Measurements from ENCODE around the gene CD101. TPM values are rescaled to one million over a fixed set of nuclear protein-coding genes. Genes with fewer than 3 reads are reported as not detected.

Gene CD101
- total RNA-seq, 2 experiments from 2014 or later, result not detected

- TF ChIP-seq EZH2phosphoT487 (IDR thresholded peaks at IDR 0.05; ENCODE audit: borderline replicate concordance, low read depth, low read length) (no peak), CTCF (conservative IDR thresholded peaks at IDR 0.05; ENCODE audit: low read length) (no peak)
- Histone ChIP-seq H3K9me3 (ENCODE audit: low read length) (no peaks in the 10 kb centered on the region), H2AFZ (ENCODE audit: low read length) (no peak overlapping the region), H3K36me3 (ENCODE audit: insufficient read depth, low read length) (no peaks in the 10 kb centered on the region), H3K27ac (ENCODE audit: low read depth, low read length, poor library complexity, severe bottlenecking) (no peak overlapping the region), H3K4me1 (ENCODE audit: insufficient read depth, low read length, poor library complexity, severe bottlenecking) (no peaks in the 10 kb centered on the region), H3K79me2 (ENCODE audit: insufficient read depth, low read depth, low read length) (no peaks in the 10 kb centered on the region), H3K9me2 (ENCODE audit: insufficient read depth, low read length) (no peaks in the 10 kb centered on the region), H3K4me2 (ENCODE audit: low read length) (no peak overlapping the region), H4K20me1 (ENCODE audit: insufficient read depth, low read length) (no peaks in the 10 kb centered on the region), H3K4me3 (ENCODE audit: low read depth, low read length, poor library complexity, severe bottlenecking) (no peak overlapping the region)
- CTCF ChIA-PET (ENCODE audit: unreplicated experiment), result no interaction called here
- POLR2A ChIA-PET, result no interaction called here
- intact Hi-C loops (cut with micrococcal nuclease; ENCODE audit: unreplicated experiment), result no loop called here
- no peak for DNase-seq (ENCODE audit: low spot score)
- BruUV-seq (replicated peaks), result no TSS peak
Observed at GRCh38 chr1:116994411-116994810, 7.1 kb upstream of the CD101 start.

- H3K27ac ChIP-seq (ENCODE audit: low read depth, low read length, poor library complexity, severe bottlenecking), result no peak overlapping the region
- BruUV-seq (replicated peaks), result no TSS peak
Observed at GRCh38 chr1:116997066-116997465, 4.5 kb upstream of the CD101 start.

More at GRCh38 chr1:116997066-116997465, 4.5 kb upstream of the CD101 start:
- CTCF ChIA-PET (ENCODE audit: unreplicated experiment), result no interaction called here
- H3K9me3 ChIP-seq (ENCODE audit: low read length), result no peaks in the 10 kb centered on the region
- H3K79me2 ChIP-seq (ENCODE audit: insufficient read depth, low read depth, low read length), result no peaks in the 10 kb centered on the region
- H3K4me1 ChIP-seq (ENCODE audit: insufficient read depth, low read length, poor library complexity, severe bottlenecking), result no peaks in the 10 kb centered on the region
- no peak overlapping the region for H2AFZ ChIP-seq (ENCODE audit: low read length)
- TF ChIP-seq CTCF (conservative IDR thresholded peaks at IDR 0.05; ENCODE audit: low read length) (no peak), EZH2phosphoT487 (IDR thresholded peaks at IDR 0.05; ENCODE audit: borderline replicate concordance, low read depth, low read length) (no peak)
- H3K4me2 ChIP-seq (ENCODE audit: low read length), result no peak overlapping the region
- no peaks in the 10 kb centered on the region for H3K9me2 ChIP-seq (ENCODE audit: insufficient read depth, low read length)
- H3K4me3 ChIP-seq (ENCODE audit: low read depth, low read length, poor library complexity, severe bottlenecking), result no peak overlapping the region
- intact Hi-C loops (cut with micrococcal nuclease; ENCODE audit: unreplicated experiment), result no loop called here
- H3K36me3 ChIP-seq (ENCODE audit: insufficient read depth, low read length), result no peaks in the 10 kb centered on the region
- no peaks in the 10 kb centered on the region for H4K20me1 ChIP-seq (ENCODE audit: insufficient read depth, low read length)
- no peak for DNase-seq (ENCODE audit: low spot score)
- POLR2A ChIA-PET, result interaction anchor here (1.1 to 1.3 kb wide), 2 partner anchors 11 to 20 kb away, joined by 3 to 4 read pairs; no protein-coding TSS in a partner anchor
